AG09319 (cell line): ENCODE results near the gene DDB1.

Experiments used
- DNase-seq: peaks from one replicate; pipeline ENCODE4 v3.0.0-alpha.2; 2010; ENCODE audit warnings: low read depth; ENCODE audit errors: extremely low read depth
- CTCF ChIP-seq: IDR thresholded peaks from 2 replicates; pipeline ENCODE4 v1.5.1; 2011; ENCODE audit warnings: low read depth, mild to moderate bottlenecking, inconsistent platforms, low read length, moderate library complexity

Gene DDB1

GRCh38 chr11:61327669-61328071 is 5.2 kb downstream of the DDB1 start:
- no peak for TF ChIP-seq CTCF
- no peak for DNase-seq

- DNase-seq = no peak
- no peak for TF ChIP-seq CTCF
Measured at GRCh38 chr11:61325649-61326414, 7.1 kb downstream of the DDB1 start.

DNA sequence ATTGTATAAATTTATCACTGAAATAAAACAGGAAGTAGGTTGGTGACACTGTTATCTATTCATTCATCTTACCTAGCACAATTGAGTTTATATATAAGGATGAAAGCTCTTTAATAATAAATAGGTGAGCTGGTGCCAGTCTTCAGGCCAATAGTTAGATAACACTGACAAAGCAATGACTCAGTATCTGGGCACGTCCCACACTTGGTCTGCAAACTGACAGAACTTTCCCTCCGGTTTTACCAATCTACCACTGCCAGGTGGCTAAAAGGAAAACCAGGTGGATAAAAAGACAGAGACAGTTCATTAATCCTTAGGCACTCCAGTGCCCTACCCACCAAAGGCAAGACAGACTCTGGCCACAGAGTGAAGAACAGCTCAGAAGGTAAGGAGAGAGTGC is 17.6 kb downstream of the DDB1 start:
- TF ChIP-seq CTCF = no peak

DNA sequence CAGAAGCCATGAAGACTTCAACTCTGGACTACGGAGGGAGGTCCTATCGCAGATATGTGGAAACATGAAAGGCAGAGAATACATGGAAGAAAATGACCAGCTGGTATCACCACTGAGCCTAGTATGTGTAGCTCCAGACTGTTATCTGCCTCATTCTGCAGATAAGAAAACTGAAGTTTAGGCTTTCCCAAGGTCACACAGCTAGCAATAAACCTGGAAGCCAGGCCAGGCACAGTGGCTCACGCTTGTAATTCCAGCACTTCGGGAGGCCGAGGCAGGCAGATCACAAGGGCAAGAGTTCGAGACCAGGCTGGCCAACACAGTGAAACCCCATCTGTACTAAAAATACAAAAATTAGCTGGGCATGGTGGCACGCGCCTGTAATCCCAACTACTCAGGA is 22.2 kb downstream of the DDB1 start:
- no peak for TF ChIP-seq CTCF

More for the DNA sequence above, 17.6 kb downstream of the DDB1 start:
- DNase-seq = no peak

DNA sequence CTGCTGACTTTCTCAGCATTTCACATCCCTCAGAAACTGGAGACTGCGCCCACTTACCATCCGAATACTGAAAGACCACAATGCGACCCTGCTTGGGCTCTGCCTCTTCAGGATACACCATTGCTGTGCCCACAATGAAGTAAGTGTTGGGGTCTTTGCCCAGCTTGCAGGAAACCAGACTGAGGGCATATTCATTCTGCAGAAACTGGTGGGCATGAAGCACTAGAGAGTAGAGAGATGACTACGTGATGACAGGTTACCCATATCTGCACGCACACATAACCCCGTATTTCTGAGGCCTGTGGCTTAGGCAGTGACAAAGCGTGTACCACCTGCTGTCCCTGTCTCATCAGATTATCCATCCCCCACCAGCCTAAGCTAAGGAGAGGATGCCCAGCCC is 23.2 kb downstream of the DDB1 start:
- TF ChIP-seq CTCF = no peak
- no peak for DNase-seq

More for the DNA sequence above, 22.2 kb downstream of the DDB1 start:
- DNase-seq = no peak

- no peak for DNase-seq
- no peak for TF ChIP-seq CTCF
Measured at GRCh38 chr11:61309141-61309540, 23.8 kb downstream of the DDB1 start.

DNA sequence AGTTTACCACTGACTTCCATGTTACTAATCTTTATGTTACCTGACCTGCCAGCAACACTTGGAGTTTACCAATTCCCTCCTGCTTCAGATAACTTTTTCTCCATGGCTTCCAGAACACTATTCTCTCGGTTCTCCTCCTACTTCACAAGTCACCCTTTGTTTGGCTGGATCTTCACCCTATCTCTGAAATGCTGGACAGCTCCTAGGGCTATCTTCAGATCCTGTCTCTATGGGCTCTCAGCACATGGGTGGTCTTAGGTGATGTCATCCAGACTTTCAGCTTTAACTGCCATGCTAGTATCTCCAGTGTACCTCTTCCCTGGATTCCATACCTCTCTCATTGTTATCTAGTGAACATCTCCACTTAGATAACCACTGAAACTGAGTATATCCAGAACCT is 25.6 kb downstream of the DDB1 start:
- DNase-seq = no peak
- no peak for TF ChIP-seq CTCF
